Esophagus muscularis mucosa (tissue), 3 donors: ENCODE measurements around the gene HMGA1.

Source experiments
- POLR2A ChIP-seq: fragments of 450-650 bp; IDR thresholded peaks from one replicate; pipeline ENCODE4 v1.6.1; 2017; ENCODE audit warnings: antibody characterized with exemption, moderate library complexity, mild to moderate bottlenecking, low read depth
- POLR2AphosphoS5 ChIP-seq, 2 donors: sonication (generic); formaldehyde crosslinking; IDR thresholded peaks; one replicate each; pipeline ENCODE4 v1.6.1; 2017; ENCODE audit warnings: antibody characterized with exemption in 2 of 2
- TF ChIP-seq, protein P1 (sequence below), 3 experiments: fragments of 200-600 bp in 2 of 3; fragments of 450-650 bp in 1 of 3; sonication (generic) in 2 of 3; IDR thresholded peaks; one replicate each; pipeline ENCODE4 v1.5.1; 2017 to 2019; ENCODE audit warnings: antibody characterized with exemption in 3 of 3, mild to moderate bottlenecking in 2 of 3, moderate library complexity in 1 of 3

DNA sequence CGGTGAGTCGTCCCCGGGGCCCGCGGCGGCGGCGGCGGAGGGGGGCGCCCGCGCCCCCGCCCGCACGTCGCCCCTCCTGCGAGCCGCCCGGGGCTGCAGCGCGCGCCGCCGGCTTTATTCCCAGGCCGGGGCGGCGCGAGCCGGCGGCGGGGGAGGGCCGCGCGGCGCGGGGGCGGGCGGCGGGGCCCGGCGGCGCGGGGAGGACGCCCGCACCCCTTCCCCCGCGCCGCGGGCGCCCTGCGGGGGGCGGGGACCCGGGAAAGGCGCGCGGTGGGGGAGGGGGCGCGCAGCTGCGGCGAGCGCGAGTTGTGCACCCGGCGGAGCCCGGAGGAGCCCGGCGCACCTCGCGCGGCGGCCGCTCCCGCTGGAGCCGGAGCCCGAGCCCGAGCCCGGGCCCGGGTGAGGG lies 646 bp downstream of the HMGA1 start:
- TF ChIP-seq, protein P1, sequence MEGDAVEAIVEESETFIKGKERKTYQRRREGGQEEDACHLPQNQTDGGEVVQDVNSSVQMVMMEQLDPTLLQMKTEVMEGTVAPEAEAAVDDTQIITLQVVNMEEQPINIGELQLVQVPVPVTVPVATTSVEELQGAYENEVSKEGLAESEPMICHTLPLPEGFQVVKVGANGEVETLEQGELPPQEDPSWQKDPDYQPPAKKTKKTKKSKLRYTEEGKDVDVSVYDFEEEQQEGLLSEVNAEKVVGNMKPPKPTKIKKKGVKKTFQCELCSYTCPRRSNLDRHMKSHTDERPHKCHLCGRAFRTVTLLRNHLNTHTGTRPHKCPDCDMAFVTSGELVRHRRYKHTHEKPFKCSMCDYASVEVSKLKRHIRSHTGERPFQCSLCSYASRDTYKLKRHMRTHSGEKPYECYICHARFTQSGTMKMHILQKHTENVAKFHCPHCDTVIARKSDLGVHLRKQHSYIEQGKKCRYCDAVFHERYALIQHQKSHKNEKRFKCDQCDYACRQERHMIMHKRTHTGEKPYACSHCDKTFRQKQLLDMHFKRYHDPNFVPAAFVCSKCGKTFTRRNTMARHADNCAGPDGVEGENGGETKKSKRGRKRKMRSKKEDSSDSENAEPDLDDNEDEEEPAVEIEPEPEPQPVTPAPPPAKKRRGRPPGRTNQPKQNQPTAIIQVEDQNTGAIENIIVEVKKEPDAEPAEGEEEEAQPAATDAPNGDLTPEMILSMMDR (IDR thresholded peaks at IDR 0.05), result no peak
- TF ChIP-seq POLR2A (no peak), POLR2AphosphoS5 (IDR thresholded peaks at IDR 0.05) (no peak)
